COLO668 (cell line): ENCODE measurements around the gene TMEM183A.

Source experiments
- DNase-seq: peaks from one replicate; lab custom pipeline; 2025; ENCODE audit not compliant: unreplicated experiment; lab: John Stamatoyannopoulos, UW

TMEM183A gene

DNA sequence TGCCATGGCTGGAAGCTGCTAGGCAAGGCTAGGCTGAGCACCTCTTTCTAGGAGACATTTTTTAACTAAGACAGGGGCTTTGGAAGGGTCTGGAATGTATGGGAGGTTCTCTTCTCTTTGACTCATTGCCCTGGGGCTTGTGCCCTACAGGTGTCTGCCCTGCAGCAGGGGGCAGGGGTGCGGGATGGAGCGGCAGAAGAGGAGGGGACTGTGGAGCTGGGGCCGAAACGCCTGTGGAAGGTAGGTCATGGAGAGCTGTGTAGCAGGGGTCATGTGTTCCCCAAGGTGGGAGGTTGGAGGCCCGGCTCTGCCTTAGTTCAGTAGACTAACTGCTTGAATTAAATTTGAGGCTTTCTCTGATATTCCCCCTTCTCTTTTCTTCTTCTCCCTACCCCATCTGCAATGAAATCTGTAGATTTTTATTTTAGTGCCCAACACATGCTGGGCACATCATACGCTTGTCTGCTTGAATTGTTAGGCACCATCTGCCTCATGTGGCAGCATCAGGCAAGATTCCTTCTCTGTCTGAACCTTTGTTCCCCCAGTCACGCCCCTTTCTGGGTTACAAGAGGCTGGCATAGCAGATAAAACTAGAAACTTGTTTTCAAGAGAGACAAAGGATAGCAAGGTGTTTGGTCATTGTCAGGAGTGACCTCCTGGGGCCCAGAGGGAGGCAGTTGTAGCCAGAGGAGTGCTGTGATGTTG, 37.5 kb downstream of the TMEM183A start:
- no peak for DNase-seq

DNA sequence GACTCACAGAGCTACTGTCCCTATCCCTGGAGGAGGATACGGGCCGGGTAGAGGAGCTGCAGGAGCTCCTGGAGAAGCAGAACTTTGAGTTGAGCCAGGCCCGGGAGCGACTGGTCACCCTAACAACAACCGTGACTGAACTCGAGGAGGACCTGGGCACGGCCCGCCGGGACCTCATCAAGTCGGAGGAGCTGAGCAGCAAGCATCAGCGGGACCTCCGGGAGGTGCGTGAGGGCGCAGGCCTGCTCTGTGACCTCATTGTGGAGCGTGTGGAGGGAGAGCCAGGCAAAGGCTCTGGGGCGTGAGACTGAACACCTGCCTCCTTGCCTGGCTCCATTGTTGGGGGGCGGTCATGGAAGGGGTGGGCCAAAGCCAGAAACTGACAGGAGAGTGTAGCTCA, 38.2 kb downstream of the TMEM183A start:
- DNase-seq = no peak

DNA sequence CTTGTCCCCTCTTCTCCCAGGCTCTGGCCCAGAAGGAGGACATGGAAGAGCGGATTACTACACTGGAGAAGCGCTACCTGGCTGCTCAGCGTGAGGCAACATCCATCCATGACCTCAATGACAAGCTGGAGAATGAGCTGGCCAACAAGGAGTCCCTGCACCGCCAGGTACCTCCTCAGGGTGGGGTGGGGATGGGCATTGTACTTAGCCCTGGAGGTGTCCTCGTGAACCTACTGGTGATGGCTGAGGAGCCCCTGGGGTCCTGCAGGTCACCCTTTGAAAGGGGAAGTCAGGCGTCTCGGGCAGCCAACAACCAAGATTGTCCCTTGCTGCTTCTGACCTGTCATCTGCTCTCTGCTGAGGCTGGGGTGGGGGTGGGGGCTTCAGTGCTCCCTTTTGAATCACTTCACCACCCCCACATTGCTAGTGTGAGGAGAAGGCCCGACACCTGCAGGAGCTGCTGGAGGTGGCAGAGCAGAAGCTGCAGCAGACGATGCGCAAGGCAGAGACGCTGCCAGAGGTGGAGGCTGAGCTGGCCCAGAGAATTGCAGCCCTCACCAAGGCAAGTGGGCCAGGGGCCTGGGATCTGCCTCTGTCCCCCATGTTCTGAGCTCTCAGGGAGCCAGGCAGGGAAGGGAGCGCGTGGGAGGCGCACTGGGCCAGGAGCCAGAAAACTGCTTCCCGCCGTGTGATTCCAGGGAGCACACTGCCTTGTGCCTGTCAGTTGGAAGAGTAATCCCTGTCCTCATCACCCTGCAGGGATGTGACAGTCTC, 38.8 kb downstream of the TMEM183A start:
- peak; percentile 19 for DNase-seq

GRCh38 chr1:203046984-203047630, 39.9 kb downstream of the TMEM183A start:
- no peak for DNase-seq

DNA sequence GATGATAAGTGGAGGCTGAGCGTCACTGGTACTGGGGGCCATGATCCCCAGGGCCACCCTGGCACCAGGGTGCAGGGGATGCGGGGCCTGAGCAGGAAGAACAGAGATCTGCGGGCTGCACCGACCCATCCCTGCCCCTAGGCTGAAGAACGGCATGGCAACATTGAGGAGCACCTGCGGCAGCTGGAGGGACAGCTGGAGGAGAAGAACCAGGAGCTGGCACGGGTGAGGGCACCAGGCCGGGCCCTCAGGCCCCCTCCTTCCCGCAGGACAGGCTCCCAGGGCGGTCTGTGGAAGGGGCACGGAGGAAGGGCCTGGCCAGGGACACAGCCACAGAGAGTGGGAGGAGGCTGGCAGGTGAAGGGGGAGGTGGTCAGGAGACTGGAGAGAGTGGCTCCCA, 40.9 kb downstream of the TMEM183A start:
- DNase-seq = peak; percentile 32

DNA sequence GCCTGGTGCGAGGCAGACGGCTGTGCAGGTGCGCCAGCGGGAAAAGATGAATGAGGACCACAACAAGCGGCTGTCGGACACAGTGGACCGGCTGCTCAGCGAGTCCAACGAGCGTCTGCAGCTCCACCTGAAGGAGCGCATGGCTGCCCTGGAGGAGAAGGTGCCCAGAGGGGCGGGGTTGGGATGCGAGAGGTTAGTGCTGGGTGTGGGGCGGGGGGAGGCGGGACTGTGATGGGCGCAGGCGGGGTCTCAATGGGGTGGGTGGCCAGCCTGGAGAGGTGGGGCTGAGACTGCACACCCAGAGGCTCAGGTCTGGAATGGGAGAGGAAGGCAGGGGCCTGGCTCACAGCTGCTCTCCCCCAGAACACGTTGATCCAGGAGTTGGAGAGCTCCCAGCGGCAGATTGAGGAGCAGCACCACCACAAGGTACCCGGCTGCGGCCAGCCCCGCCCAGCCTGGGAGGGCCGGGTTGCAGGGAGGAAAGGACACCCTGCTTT, 41.4 kb downstream of the TMEM183A start:
- DNase-seq = no peak

GRCh38 chr1:203049077-203049476, 41.9 kb downstream of the TMEM183A start:
- no peak for DNase-seq

- DNase-seq = no peak
Measured at GRCh38 chr1:203049576-203050180, 42.5 kb downstream of the TMEM183A start.

GRCh38 chr1:203050826-203051225, 43.7 kb downstream of the TMEM183A start:
- no peak for DNase-seq

- DNase-seq = peak; percentile 78
Measured at GRCh38 chr1:203051841-203052324, 44.7 kb downstream of the TMEM183A start.

DNA sequence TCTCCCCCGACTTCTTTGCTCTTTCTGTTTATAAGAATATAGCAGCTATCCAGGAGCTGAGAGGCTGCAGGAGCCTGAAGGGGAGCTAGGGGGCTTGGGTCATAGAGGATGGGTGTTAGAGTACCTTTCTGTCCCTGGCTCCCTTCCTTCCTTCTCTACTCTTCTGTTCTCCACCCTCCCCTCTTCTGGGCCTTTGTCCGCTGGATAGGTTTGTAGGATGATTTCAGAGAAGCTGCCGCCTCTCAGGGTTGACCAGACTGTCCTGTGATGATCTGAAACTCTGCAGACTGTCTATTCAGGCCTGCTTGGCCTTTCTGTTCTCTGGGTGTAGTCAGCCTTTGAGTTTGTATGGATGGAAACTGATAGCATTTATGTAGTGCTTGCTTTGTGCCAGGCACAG, 45.4 kb downstream of the TMEM183A start:
- no peak for DNase-seq

- DNase-seq = no peak
Measured at GRCh38 chr1:203054184-203054583, 47.0 kb downstream of the TMEM183A start.

DNA sequence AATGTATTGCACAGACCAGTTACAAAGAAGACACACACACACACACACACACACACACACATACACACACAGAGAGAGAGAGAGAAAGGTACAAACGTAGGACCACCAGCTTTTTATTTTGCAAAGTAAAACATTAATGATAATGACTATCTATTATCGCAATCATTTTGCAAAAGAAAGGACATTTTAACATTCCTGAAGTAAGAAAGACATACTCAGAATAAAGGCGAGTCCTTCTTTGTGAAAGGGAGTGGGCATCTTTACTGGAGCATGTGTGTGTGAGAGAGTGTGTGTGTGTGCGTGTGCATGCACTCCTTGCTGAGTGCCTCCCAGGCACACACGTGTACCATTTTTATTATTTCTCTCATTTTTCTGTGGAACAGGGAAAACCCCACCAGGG, 47.5 kb downstream of the TMEM183A start:
- no peak for DNase-seq

DNA sequence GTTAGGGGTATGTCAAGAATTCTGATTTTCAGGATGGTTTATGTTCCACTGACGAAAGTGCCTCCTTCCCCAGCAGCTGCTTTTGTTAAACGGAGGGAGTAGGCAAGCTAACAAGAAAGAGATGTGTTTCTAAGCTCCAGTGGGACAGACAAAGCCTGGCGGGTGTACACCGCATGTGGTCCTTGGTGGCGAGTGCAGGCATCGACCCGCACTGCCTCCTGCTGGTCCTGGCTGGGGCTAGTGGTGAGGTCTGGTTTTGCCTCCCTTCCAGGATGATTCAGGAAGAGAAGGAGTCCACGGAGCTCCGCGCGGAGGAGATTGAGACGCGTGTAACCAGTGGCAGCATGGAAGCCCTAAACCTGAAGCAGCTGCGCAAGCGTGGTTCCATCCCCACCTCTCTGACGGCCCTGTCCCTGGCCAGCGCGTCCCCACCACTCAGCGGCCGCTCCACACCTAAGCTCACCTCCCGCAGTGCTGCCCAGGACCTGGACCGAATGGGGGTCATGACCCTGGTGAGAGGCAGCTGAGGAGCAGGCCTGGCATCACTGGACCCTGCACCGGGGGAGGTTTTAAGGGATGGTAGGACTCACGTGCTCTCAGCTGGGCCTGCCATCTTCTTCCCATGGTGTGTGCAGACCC, 48.1 kb downstream of the TMEM183A start:
- DNase-seq = no peak

DNA sequence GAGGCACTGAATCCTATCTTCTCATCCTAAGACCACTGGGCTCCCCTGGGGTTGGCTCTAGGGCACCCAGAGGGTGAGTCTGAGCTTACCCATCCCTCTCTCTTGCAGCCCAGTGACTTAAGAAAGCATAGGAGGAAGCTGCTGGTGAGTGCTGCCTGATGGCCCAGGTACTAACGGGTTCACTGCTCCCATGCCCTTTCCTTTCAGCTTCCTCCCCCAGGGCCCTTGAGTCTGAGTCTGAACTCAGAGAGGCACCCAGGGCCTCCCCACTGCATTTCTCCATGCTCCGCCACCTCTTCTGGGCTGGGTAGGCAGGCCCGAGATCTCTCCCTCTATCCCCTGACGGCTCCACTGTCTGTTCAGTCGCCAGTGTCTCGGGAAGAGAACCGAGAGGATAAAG, 48.8 kb downstream of the TMEM183A start:
- DNase-seq = no peak

GRCh38 chr1:203056516-203056915, 49.3 kb downstream of the TMEM183A start:
- DNase-seq = no peak

- DNase-seq = no peak
Measured at GRCh38 chr1:203057911-203058675, 50.9 kb downstream of the TMEM183A start.

DNA sequence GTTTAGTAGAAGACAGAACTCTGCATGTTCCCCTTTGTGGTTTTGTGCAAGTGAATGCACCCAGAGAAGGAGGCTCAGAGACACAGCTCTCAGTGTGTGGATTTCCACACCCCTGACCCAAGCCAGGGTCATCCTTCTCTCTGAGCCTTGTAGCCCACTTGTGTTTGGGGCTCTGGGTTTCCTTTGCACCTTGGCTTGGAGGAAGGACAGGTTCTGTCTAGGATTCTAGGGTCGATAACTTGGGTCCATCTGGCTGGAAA, 51.4 kb downstream of the TMEM183A start:
- no peak for DNase-seq

DNA sequence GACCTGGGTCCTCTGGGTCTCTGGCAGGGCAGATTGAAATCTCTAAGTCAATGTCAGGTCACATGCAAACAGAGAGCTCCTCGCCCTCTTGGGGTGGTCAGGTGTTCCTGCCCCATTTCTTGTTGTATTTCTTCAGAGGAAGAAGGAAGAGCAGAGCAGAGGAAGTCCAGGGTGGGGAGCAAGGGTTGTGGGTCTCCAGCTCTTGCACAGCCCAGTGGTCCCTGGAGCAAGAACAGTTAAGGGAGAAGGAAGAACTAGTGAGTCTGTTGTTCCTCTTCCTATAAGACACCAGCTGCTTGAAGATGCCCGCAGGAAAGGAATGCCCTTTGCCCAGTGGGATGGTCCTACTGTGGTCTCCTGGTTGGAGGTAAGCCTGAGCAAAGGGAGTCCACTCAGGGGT, 52.3 kb downstream of the TMEM183A start:
- DNase-seq = no peak

GRCh38 chr1:203060115-203060514, 52.9 kb downstream of the TMEM183A start:
- DNase-seq = no peak
